HG02759 (cell line): ENCODE results near the gene PPP1R1B.
A peak's percentile ranks its signal among the peaks of the same experiment; 100 is the strongest.

ENCODE experiments used
- ATAC-seq: cut with Tn5 transposase; IDR thresholded peaks from one replicate; pipeline ENCODE4 v1.9.1; 2021; ENCODE audit warnings: mild to moderate bottlenecking, moderate library complexity; ENCODE audit not compliant: unreplicated experiment

PPP1R1B gene

GRCh38 chr17:39631403-39631802 is 4.7 kb downstream of the PPP1R1B start:
- no peak for ATAC-seq

DNA sequence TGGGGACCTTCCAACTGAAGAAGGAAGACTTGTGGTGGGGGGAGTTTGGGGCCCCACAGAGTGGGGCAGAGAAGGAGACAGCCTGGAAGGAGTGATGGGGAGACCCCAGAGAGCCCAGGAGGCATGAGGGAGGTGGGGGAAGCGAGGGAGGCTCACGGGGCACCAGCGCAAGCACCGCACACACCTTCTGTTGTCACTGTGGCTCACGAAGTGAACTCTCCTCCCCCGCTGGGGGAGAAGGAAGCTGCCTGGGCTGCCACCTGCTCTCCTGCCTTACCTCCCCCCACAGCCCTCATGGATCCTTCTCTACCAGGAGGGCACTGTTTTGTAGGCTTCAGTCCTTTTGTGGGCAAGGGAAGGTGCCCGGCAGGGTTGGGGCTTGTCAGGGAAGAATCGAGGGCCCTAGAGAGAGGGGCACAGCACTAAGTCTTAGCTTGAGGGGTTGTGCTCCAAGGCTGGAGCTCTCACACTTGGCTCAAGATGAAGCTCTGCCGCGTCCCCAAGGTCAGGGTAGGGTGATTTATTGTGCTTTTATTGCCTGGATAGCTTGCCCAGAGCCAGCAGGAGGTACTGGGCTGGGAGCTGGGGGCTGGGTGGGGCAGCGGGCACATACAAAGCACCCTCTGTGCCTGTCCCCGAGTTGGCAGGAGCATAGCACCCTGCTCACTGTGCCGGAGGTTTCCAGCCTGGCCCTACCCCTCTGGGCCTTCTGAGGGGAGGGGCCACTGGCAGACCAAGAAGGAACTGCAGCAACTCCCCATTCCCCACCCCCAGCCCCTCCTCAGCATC is 5.6 kb downstream of the PPP1R1B start:
- no peak for ATAC-seq

GRCh38 chr17:39633570-39634183 is 6.9 kb downstream of the PPP1R1B start:
- ATAC-seq: no peak

- no peak for ATAC-seq
These were observed 7.7 kb downstream of the PPP1R1B start for GRCh38 chr17:39634384-39634871.

GRCh38 chr17:39635614-39636176 is 8.9 kb downstream of the PPP1R1B start:
- no peak for ATAC-seq

DNA sequence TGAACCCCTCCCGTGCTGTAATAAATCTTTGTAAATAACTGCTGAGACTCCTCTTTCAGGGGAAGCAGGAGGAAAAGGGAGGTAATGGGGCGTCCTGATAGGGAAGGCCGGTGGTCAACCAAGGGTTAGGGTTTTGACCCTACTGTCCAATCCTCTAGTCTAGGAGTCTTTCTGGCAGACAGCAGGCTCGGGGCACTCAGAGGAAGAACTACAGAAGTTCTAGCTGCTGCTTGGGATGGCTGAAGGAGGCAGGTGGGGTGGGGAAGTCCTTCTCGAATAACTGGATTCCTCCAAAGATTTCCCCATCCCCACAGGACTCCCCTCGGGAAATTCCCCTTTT is 9.8 kb downstream of the PPP1R1B start:
- ATAC-seq: no peak

DNA sequence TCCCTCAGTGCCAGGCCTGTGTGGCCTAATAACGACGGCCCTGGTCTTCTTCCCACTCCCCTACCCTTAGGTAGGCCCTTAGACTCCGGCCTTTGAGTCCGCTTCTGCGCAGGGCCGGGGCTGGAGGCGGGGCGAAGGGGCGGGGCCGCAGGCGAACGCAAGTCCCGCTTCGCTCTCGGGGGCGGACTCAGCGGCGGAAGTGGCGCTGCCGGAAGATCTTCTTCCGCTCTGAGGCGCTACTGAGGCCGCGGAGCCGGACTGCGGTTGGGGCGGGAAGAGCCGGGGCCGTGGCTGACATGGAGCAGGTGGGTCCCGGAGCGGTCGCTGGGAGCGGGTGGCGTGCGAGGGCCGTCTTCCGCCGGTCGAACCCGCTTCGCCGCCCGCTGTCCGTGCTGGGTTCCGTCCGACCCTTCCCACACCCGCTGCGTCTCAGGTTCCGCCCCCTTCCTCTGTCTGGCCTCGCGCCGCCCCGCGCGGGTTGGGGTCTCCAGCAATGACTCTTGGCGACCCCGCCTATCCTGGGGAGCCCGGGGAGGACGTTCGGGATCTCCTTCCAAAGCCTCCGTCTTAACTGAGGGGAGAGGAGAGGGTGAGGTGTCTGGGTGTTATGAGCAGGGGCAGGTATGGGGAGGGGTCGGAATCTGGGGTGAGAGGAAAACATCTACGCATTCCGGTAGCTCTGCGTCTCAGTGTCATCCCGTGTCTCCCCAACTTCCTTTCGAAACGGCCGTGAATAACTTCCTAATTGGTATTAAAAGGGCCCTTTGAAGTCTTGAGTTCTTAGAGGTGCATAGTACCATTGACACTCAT is 10.4 kb downstream of the PPP1R1B start, which contains the start of gene STARD3:
Gene STARD3 (plus strand): TSS at position 218 of the 810 bp plus-strand sequence. CDS start 16,388 bp downstream, outside the sequence.
- ATAC-seq: peak; percentile 86

DNA sequence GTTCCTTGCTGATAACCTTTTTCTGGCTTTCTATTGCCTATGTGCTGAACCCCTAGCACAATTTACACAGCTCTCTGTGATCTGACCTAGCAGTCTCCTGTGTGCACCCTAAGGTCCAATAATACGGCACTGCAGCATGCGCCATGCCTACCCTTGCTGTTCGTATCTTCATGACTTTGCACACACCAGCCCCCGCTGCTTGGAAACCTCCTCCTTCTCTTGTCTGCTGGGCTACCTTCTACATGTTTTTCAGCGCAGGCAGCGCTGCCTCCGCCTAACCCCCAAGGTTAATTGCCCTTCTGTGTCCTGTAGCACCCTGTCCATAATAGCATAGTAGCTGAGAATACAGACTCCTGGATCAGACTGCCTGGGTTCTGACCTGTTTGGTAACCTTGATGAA is 11.6 kb downstream of the PPP1R1B start:
- no peak for ATAC-seq

GRCh38 chr17:39639043-39639442 is 12.3 kb downstream of the PPP1R1B start:
- ATAC-seq: no peak

DNA sequence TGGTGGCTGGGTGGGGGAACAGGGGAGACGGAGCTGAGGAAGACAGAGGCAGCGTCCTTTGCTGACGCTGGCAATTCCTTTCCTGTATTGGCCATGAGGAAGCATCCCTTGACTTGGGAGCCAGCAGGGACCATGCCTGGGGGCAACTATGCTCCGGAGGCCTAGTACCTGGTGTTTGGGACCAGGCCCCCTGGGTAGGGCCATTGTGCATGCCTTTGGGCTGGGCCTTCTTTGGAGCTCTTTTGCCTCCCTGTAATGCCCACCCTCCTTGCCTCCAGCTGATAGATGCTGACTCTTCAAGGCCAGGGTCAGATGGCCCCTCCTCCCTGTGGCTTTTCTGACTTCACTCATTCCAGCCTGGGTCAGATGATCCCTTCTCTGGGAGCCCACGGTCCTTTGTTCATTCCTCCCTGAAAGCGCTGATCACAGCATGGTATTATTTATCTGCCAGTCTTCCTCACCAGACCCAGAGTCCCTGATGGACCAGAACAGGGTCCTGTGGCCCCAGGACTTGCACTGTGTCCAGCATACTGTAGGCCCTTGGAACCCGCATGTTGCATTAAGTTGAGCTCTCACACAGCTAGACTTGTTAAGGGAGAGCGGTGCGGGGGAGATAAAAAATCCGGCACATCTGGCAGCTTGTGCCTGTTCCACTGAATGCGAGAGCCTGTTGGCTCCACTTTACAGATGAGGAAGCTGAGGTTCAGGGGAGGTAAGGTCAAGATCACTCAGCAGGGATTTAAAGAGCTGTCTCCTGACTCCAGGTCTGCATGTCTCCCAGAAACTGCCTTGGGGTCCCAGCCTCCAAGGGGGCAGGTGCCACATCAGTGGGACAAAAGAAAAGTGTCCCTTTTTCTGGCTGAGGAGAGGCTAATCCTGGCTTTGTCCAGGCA is 13.1 kb downstream of the PPP1R1B start:
- no peak for ATAC-seq

GRCh38 chr17:39640591-39641031 is 13.9 kb downstream of the PPP1R1B start:
- no peak for ATAC-seq

- no peak for ATAC-seq
These were observed 14.3 kb downstream of the PPP1R1B start for GRCh38 chr17:39641097-39641496.

DNA sequence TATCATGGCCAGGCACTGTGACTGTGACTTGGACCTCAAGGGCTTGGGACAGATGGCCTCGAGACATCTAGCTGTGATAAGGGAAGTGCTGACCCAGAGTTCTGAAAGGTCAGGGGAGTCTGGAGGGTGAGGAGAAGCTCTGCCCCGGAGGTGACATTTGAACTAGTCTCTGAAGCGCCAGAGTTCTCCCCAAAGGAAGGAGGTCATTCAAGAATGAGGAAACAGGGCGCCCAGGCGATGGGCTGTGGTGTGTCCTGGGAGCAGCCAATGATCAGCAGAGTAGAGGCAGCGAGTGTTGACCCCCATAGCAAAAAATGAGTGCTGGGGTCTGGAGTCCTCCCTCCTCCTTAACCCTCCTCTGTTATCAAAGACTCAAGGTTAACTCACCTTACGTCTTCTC is 15.1 kb downstream of the PPP1R1B start:
- ATAC-seq: no peak

- ATAC-seq: no peak
These were observed 15.7 kb downstream of the PPP1R1B start for GRCh38 chr17:39642291-39643074.

GRCh38 chr17:39643271-39643670 is 16.5 kb downstream of the PPP1R1B start:
- no peak for ATAC-seq

GRCh38 chr17:39647256-39647655 is 20.5 kb downstream of the PPP1R1B start:
- no peak for ATAC-seq

DNA sequence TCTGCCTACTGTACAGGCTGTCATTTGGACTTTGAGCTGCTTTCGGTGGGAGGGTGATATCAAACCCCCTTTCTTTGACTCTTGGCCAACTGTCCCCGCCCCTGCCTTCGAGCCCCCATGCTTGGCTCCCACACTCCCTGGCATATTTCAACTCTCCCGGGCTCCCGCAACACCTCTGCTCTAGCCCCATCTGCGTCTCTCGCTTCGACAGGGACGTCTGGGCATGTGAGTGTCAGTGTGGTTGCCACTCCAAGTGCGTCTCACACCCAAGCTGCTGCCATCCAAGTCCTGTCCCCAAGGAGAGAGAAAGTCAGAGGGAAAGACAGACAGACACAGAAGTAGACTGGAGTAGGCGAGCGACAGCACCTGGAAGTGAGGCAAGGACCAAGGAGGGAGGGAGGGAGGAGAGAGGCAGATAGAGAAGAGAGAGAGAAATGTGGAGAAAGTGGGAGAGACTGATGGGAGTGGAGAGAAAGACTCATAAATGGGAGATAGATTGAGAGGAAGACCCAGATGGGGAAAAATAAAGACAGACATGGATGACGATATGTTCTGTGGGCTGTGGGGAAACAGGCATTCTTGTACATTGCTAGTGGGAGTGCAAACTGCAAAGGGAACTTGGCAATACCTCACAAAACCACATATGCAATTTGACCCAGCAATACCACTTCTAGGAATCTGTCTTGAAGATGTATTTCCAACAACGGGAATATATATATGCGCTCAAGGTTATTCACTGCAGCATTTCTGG is 22.0 kb downstream of the PPP1R1B start:
- ATAC-seq: no peak

GRCh38 chr17:39650121-39650579 is 23.4 kb downstream of the PPP1R1B start:
- no peak for ATAC-seq
